HepG2 (cell line): ENCODE data around the gene ZNF207. TPM values are rescaled to one million over a fixed set of nuclear protein-coding genes. Genes with fewer than 3 reads are reported as not detected.

Experiments used
- CHD4 ChIP-seq: fragments of 200-600 bp; sonication (generic); IDR thresholded peaks from 2 replicates; pipeline ENCODE4 v1.7.0; 2017; ENCODE audit warnings: mild to moderate bottlenecking, low read length, borderline replicate concordance
- FIP1L1 ChIP-seq: fragments of 200-400 bp; formaldehyde crosslinking; IDR thresholded peaks from 2 replicates; pipeline ENCODE4 v1.6.1; 2018; ENCODE audit warnings: low read depth, mild to moderate bottlenecking, low read length, moderate library complexity, borderline replicate concordance; ENCODE audit not compliant: insufficient read depth
- HES4 ChIP-seq: sonication (generic); formaldehyde crosslinking; IDR thresholded peaks from 2 replicates; pipeline ENCODE4 v1.9.0; 2021; ENCODE audit warnings: mild to moderate bottlenecking, missing genetic modification reagents, borderline replicate concordance
- IKZF1 ChIP-seq: fragments of 450-650 bp; IDR thresholded peaks from 2 replicates; pipeline ENCODE4 v1.7.1; 2016
- KLF9 ChIP-seq: IDR thresholded peaks from 2 replicates; pipeline ENCODE4 v1.6.1; 2016; ENCODE audit warnings: low read depth
- NR2F1 ChIP-seq, 2 experiments: fragments of 450-650 bp in 1 of 2; formaldehyde crosslinking in 1 of 2; IDR thresholded peaks; 2 replicates each; pipeline versions ENCODE4 v1.5.0 to v1.6.1; 2016 to 2020; ENCODE audit warnings: mild to moderate bottlenecking in 1 of 2, missing compliant biosample characterization in 1 of 2, missing genetic modification reagents in 1 of 2, moderate library complexity in 1 of 2
- TAF1 ChIP-seq: sonication (generic); formaldehyde crosslinking; IDR thresholded peaks from 2 replicates; pipeline ENCODE4 v1.4.0; 2020; ENCODE audit warnings: missing genetic modification reagents
- ZFP37 ChIP-seq: sonication (generic); formaldehyde crosslinking; IDR thresholded peaks from 2 replicates; pipeline ENCODE4 v1.4.0; 2020; ENCODE audit warnings: missing genetic modification reagents, borderline replicate concordance
- ZNF260 ChIP-seq: sonication (generic); formaldehyde crosslinking; IDR thresholded peaks from 2 replicates; pipeline ENCODE4 v1.4.0; 2020; ENCODE audit warnings: missing genetic modification reagents, low read depth, mild to moderate bottlenecking, borderline replicate concordance
- ZNF768 ChIP-seq: sonication (generic); formaldehyde crosslinking; IDR thresholded peaks from 2 replicates; pipeline ENCODE4 v1.4.0; 2020; ENCODE audit warnings: missing genetic modification reagents
- ZNF816 ChIP-seq: sonication (generic); formaldehyde crosslinking; IDR thresholded peaks from 2 replicates; pipeline ENCODE4 v1.8.0; 2022; ENCODE audit warnings: missing genetic modification reagents, mild to moderate bottlenecking, borderline replicate concordance
- polyA plus RNA-seq, 8 experiments: library from polyadenylated mRNA; depleted of rRNA in 3 of 8; stranded (reverse) in 7 of 8; unstranded in 1 of 8; fragments of >200 nt; fragmentation: Illumina TruSeq in 4 of 8; extraction: Trizol in 4 of 8; gene quantifications; 2 replicates each; pipeline versions ENCODE4 v1.2.1 to v1.2.3, GENCODE V29; 2011 to 2016; ENCODE audit warnings: low read depth in 4 of 8, missing spikeins in 1 of 8, mixed read lengths in 1 of 8; ENCODE audit not compliant: insufficient read depth in 1 of 8
- total RNA-seq, 5 experiments: library from RNA; depleted of rRNA; stranded (reverse); fragments of >200 nt; fragmentation: Illumina TruSeq; extraction: Trizol; gene quantifications; 2 replicates each; pipeline ENCODE4 v1.2.3, GENCODE V29; 2016; ENCODE audit warnings: low read depth in 1 of 5
- TF ChIP-seq, protein P1 (sequence below), 2 experiments: fragments of 450-650 bp in 1 of 2; sonication (generic) in 1 of 2; formaldehyde crosslinking in 1 of 2; IDR thresholded peaks; 2 replicates each; pipeline versions ENCODE4 v1.6.1 to v1.8.0; 2016 to 2022; ENCODE audit warnings: antibody characterized with exemption in 1 of 2, mild to moderate bottlenecking in 1 of 2, missing genetic modification reagents in 1 of 2
- TF ChIP-seq, protein P2 (sequence below): sonication (generic); formaldehyde crosslinking; IDR thresholded peaks from 2 replicates; pipeline ENCODE4 v1.5.1; 2020; ENCODE audit warnings: missing genetic modification reagents, mild to moderate bottlenecking, borderline replicate concordance
- TF ChIP-seq, protein P3 (sequence below): sonication (generic); formaldehyde crosslinking; conservative IDR thresholded peaks from 2 replicates; pipeline ENCODE4 v1.4.0; 2020; ENCODE audit warnings: missing genetic modification reagents
- TF ChIP-seq, protein P4 (sequence below): sonication (generic); formaldehyde crosslinking; conservative IDR thresholded peaks from 2 replicates; pipeline ENCODE4 v1.4.0; 2020; ENCODE audit warnings: missing genetic modification reagents

Gene ZNF207
- total and polyA plus RNA-seq, 2 of the 13 experiments (the other 11 are each of a cell fraction or from before 2014, with no cell fraction given): 150 to 164 TPM

DNA sequence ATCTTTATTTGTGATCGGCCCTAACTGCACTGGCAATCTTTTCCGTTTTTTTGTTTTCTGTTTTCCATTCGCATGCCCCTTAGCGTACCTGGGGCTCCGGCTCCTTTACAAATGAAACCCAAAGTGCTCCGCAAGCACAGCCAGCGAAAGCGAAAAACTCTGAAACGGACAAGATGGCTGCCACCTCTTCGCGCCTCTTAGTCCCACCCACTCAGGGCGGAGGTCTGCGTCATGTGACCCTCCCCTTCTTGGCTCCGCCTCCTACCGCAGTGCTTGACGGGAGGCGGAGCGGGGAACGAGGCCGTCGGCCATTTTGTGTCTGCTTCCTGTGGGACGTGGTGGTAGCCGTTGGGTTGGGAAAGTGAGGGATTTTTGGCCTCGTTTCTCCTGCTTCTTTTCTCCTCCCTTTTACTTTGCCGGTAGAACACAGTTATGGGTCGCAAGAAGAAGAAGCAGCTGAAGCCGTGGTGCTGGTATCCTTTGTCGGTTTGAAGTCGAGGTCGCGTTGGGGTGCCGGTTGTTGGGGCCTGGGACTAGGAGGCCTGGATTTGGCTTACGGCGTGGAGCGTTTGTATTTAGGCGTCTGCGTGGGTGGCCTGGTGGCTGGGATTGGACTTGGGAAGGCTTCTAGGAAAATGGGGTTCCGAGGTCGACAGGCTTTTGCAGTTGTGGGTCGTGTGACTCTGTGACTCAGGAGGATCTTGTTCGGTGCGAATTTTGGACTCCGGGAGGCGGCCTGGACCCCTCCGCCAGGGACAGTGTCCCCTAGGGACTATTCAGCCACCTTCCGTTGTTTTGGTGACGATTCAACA is at the start of gene ZNF207 (continued):
- TF ChIP-seq, protein P1, sequence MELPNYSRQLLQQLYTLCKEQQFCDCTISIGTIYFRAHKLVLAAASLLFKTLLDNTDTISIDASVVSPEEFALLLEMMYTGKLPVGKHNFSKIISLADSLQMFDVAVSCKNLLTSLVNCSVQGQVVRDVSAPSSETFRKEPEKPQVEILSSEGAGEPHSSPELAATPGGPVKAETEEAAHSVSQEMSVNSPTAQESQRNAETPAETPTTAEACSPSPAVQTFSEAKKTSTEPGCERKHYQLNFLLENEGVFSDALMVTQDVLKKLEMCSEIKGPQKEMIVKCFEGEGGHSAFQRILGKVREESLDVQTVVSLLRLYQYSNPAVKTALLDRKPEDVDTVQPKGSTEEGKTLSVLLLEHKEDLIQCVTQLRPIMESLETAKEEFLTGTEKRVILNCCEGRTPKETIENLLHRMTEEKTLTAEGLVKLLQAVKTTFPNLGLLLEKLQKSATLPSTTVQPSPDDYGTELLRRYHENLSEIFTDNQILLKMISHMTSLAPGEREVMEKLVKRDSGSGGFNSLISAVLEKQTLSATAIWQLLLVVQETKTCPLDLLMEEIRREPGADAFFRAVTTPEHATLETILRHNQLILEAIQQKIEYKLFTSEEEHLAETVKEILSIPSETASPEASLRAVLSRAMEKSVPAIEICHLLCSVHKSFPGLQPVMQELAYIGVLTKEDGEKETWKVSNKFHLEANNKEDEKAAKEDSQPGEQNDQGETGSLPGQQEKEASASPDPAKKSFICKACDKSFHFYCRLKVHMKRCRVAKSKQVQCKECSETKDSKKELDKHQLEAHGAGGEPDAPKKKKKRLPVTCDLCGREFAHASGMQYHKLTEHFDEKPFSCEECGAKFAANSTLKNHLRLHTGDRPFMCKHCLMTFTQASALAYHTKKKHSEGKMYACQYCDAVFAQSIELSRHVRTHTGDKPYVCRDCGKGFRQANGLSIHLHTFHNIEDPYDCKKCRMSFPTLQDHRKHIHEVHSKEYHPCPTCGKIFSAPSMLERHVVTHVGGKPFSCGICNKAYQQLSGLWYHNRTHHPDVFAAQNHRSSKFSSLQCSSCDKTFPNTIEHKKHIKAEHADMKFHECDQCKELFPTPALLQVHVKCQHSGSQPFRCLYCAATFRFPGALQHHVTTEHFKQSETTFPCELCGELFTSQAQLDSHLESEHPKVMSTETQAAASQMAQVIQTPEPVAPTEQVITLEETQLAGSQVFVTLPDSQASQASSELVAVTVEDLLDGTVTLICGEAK (IDR thresholded peaks at IDR 0.05): no peak
- TF ChIP-seq, protein P1 (CRISPR knock-in tag; IDR thresholded peaks at IDR 0.05): no peak; the same call in 1 of the 2 replicates
- TF ChIP-seq NR2F1 (CRISPR knock-in tag; IDR thresholded peaks at IDR 0.05): no peak
- TF ChIP-seq, protein P2, sequence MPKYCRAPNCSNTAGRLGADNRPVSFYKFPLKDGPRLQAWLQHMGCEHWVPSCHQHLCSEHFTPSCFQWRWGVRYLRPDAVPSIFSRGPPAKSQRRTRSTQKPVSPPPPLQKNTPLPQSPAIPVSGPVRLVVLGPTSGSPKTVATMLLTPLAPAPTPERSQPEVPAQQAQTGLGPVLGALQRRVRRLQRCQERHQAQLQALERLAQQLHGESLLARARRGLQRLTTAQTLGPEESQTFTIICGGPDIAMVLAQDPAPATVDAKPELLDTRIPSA (CRISPR knock-in tag): no peak
- TF ChIP-seq, protein P3, sequence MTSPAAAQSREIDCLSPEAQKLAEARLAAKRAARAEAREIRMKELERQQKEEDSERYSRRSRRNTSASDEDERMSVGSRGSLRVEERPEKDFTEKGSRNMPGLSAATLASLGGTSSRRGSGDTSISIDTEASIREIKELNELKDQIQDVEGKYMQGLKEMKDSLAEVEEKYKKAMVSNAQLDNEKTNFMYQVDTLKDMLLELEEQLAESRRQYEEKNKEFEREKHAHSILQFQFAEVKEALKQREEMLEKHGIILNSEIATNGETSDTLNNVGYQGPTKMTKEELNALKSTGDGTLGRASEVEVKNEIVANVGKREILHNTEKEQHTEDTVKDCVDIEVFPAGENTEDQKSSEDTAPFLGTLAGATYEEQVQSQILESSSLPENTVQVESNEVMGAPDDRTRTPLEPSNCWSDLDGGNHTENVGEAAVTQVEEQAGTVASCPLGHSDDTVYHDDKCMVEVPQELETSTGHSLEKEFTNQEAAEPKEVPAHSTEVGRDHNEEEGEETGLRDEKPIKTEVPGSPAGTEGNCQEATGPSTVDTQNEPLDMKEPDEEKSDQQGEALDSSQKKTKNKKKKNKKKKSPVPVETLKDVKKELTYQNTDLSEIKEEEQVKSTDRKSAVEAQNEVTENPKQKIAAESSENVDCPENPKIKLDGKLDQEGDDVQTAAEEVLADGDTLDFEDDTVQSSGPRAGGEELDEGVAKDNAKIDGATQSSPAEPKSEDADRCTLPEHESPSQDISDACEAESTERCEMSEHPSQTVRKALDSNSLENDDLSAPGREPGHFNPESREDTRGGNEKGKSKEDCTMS (CRISPR knock-in tag): no peak
- peak; percentile 49; the same call in 1 of the 2 replicates for TF ChIP-seq HES4 (CRISPR knock-in tag)
- no peak for TF ChIP-seq ZFP37 (CRISPR knock-in tag)
- TF ChIP-seq CHD4: no peak; the same call in 1 of the 2 replicates
- TF ChIP-seq ZNF768 (CRISPR knock-in tag): no peak
- TF ChIP-seq ZNF816: no peak
- 0 out of 2 replicates have a peak, but pooled peaks have one; percentile 17 for TF ChIP-seq KLF9 (CRISPR knock-in tag)
- TF ChIP-seq, protein P4, sequence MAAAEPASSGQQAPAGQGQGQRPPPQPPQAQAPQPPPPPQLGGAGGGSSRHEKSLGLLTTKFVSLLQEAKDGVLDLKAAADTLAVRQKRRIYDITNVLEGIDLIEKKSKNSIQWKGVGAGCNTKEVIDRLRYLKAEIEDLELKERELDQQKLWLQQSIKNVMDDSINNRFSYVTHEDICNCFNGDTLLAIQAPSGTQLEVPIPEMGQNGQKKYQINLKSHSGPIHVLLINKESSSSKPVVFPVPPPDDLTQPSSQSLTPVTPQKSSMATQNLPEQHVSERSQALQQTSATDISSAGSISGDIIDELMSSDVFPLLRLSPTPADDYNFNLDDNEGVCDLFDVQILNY (CRISPR knock-in tag): no peak
- TF ChIP-seq TAF1 (CRISPR knock-in tag): peak; percentile 96
- TF ChIP-seq FIP1L1: no peak
- no peak for TF ChIP-seq ZNF260 (CRISPR knock-in tag)
- TF ChIP-seq IKZF1: no peak
